Nephron (organoid): ENCODE measurements around the gene NUP107.
A peak's percentile ranks its signal among the peaks of the same experiment; 100 is the strongest.
"Not testable (repeated sequence)": the region's sequence is repeated elsewhere in the genome, so short reads cannot be mapped to it uniquely, and the experiment has no call there.

Experiments
- H3K27ac Mint-ChIP-seq, 3 experiments: 2 replicates each; pipeline ENCODE4 v1.8.0; 2020; ENCODE audit warnings: mixed read lengths in 3 of 3, mild to moderate bottlenecking in 2 of 3, moderate library complexity in 1 of 3
- H3K27me3 Mint-ChIP-seq: 2 replicates; pipeline ENCODE4 v1.8.0; 2021; ENCODE audit warnings: low read depth, mild to moderate bottlenecking, moderate library complexity, mixed read lengths
- H3K36me3 Mint-ChIP-seq: 2 replicates; pipeline ENCODE4 v1.8.0; 2020; ENCODE audit warnings: low read depth, mixed read lengths
- H3K4me1 Mint-ChIP-seq: 2 replicates; pipeline ENCODE4 v1.8.0; 2020; ENCODE audit warnings: mixed read lengths
- H3K4me3 Mint-ChIP-seq, 3 experiments: 2 replicates each; pipeline ENCODE4 v1.8.0; 2020; ENCODE audit warnings: mild to moderate bottlenecking in 3 of 3, mixed read lengths in 3 of 3, moderate library complexity in 2 of 3
- H3K9me3 Mint-ChIP-seq: 2 replicates; pipeline ENCODE4 v1.8.0; 2020; ENCODE audit warnings: mixed read lengths
- TF ChIP-seq, protein P1 (sequence below), 3 experiments: fragments of 200-600 bp; sonication (generic); IDR thresholded peaks; one replicate each; pipeline ENCODE4 v1.5.0; 2021; ENCODE audit warnings: antibody characterized with exemption in 3 of 3; ENCODE audit not compliant: unreplicated experiment in 3 of 3

Gene NUP107

DNA sequence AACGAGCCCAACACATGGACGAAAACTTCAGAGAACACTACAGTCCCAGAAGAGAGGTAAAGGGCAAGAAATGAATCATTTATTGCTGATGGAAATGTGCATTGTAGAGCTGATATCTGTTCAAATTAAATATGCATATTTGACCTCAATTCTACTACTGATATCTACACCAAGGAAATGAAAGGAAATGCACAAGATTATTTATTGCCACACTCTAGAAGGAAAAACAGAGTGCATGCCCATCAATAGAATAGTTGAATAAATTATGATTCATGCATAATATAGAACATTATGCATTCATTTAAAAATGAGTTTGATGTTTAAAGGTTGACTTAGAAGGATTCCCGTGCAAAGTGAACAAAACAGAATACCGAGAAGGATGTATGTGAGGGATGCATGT, 15.6 kb upstream of the NUP107 start:
- Mint-ChIP-seq H3K4me3 (no peak overlapping the region), H3K27ac (no peak overlapping the region), H3K27me3 (no peaks in the 10 kb centered on the region), H3K36me3 (no peaks in the 10 kb centered on the region), H3K4me1 (no peaks in the 10 kb centered on the region), H3K9me3 (no peaks in the 10 kb centered on the region)
- TF ChIP-seq, protein P1, sequence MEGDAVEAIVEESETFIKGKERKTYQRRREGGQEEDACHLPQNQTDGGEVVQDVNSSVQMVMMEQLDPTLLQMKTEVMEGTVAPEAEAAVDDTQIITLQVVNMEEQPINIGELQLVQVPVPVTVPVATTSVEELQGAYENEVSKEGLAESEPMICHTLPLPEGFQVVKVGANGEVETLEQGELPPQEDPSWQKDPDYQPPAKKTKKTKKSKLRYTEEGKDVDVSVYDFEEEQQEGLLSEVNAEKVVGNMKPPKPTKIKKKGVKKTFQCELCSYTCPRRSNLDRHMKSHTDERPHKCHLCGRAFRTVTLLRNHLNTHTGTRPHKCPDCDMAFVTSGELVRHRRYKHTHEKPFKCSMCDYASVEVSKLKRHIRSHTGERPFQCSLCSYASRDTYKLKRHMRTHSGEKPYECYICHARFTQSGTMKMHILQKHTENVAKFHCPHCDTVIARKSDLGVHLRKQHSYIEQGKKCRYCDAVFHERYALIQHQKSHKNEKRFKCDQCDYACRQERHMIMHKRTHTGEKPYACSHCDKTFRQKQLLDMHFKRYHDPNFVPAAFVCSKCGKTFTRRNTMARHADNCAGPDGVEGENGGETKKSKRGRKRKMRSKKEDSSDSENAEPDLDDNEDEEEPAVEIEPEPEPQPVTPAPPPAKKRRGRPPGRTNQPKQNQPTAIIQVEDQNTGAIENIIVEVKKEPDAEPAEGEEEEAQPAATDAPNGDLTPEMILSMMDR (IDR thresholded peaks at IDR 0.05; ENCODE audit: unreplicated experiment in 3 of 3) = no peak

DNA sequence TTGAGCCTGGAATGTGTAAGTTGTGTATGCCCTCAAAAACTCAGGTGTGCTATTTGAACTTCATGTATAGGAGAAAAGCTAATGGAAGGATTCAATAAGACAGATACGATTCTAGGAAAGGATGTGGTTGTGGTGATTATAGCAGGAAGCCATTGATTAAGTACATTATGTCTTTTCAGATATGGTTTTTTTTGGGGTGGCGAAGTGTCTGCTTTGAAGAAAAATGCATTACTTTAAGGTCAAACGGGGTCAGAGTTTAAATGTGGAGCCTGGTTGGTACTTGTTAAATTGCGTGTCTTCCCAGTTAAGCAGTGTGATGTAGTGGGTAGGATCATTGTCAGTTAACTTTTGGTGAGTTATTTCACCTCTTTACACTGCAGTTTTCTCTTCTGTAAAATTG, 13.0 kb upstream of the NUP107 start:
- TF ChIP-seq, protein P1 (IDR thresholded peaks at IDR 0.05; ENCODE audit: unreplicated experiment in 3 of 3) = no peak
- Mint-ChIP-seq H3K36me3 (no peaks in the 10 kb centered on the region), H3K27ac (no peak overlapping the region), H3K4me1 (no peaks in the 10 kb centered on the region), H3K27me3 (no peaks in the 10 kb centered on the region), H3K4me3 (no peak overlapping the region), H3K9me3 (no peaks in the 10 kb centered on the region)

DNA sequence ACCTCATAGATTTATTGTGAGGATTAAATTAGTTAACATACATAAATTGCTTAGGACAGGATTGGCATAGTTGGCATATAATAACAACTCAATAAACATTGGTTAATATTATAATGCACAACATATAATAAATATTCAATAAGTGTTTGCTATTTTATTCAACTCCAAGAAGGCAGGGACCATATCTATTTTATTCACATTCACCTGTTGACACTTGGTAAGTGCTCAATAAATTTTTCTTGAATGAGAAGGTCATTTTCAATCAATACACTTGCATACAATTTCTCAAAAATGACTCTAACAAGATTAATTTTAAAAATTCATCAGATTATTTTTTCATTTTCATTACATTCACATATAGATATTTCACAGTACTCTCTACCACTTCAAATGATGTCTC, 12.4 kb upstream of the NUP107 start:
- TF ChIP-seq, protein P1 (IDR thresholded peaks at IDR 0.05; ENCODE audit: unreplicated experiment in 3 of 3) = no peak
- H3K27ac Mint-ChIP-seq = no peak overlapping the region
- H3K36me3 Mint-ChIP-seq = no peaks in the 10 kb centered on the region
- H3K9me3 Mint-ChIP-seq = no peaks in the 10 kb centered on the region
- no peaks in the 10 kb centered on the region for H3K4me1 Mint-ChIP-seq
- H3K27me3 Mint-ChIP-seq = no peaks in the 10 kb centered on the region
- no peak overlapping the region for H3K4me3 Mint-ChIP-seq

DNA sequence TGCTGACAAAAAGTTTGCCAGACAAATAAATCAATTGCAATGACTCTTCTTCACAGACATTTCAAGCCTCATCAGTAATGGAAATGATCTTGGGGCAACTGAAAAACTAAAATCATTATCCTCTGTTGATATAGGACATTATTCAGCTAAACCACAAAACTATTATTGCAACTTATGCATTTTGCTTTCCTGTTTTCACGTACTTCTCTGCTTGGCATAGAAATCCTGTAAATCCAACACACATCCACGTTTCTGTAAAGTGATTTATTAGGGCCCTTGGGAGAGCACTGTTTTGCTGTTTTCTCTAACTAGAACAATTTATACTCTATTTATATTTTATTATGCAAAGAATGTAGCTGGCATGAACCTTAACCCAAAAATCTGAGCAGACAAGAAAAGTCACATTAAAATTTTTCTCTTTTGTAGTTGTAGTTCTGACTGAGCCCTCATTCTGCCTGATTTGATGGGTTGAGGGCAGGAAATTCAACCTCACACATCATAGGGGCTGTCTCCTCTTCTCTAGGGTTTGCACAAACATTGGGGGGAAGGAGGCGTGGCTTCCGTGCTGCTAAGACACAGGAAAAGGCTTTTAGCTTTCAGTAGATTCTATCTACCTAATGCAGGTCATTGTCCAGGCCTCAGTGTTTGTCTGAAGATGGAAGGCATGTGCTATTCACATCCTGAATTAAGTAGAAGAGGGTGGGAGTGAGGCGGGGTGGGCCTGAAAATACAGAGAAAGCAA, 11.5 kb upstream of the NUP107 start:
- Mint-ChIP-seq H3K27me3 (no peaks in the 10 kb centered on the region), H3K4me3 (no peak overlapping the region), H3K4me1 (no peaks in the 10 kb centered on the region), H3K9me3 (no peaks in the 10 kb centered on the region), H3K27ac (peak overlapping the region in 1 of 3 experiments; percentile 37), H3K36me3 (no peaks in the 10 kb centered on the region)
- TF ChIP-seq, protein P1 (IDR thresholded peaks at IDR 0.05; ENCODE audit: unreplicated experiment in 3 of 3) = no peak

DNA sequence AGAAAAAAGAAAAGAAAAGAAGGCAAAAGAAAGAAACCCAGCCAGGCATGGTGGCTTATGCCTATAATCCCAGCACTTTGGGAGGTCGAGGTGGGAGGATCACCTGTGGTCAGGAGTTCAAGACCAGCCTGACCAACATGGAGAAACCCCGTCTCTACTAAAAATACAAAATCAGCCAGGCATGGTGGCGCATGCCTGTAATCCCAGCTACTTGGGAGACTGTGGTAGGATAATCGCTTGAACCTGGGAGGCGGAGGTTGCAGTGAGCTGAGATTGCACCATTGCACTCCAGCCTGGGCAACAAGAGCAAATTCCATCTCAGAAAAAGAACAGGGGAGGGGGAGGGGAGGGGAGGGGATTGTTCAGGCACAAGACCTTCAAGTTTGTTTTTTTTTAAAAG, 9.9 kb upstream of the NUP107 start:
- not testable (repeated sequence) for H3K9me3 Mint-ChIP-seq, H3K36me3 Mint-ChIP-seq, H3K4me3 Mint-ChIP-seq, H3K27me3 Mint-ChIP-seq, H3K27ac Mint-ChIP-seq, H3K4me1 Mint-ChIP-seq

DNA sequence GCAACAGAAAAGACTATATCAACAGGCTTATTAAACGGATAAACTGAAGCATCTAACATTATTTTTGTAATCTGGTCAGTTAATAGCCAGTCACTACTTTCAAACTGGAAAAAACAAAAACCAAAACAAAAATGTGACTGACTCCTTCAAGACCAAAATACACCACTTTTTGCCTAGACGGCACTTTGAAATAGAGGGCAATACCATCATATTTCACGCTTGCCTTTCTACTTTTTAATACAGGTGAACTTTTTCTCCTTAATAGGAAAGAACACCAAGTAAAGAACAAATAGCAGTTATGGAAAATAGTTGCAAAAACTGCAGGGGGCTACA, 550 bp upstream of the NUP107 start:
- peaks cover 17% of the 10 kb centered on the region for H3K4me1 Mint-ChIP-seq
- H3K4me3 Mint-ChIP-seq = peak overlapping the region; percentile 96 to 99 (median 98)
- TF ChIP-seq, protein P1 (IDR thresholded peaks at IDR 0.05; ENCODE audit: unreplicated experiment in 3 of 3) = no peak
- no peaks in the 10 kb centered on the region for H3K9me3 Mint-ChIP-seq
- H3K27ac Mint-ChIP-seq = peak overlapping the region; percentile 99 to 100 (median 99)
- H3K27me3 Mint-ChIP-seq = no peaks in the 10 kb centered on the region
- peaks cover 9% of the 10 kb centered on the region for H3K36me3 Mint-ChIP-seq
